HepG2 (cell line): ENCODE measurements around the gene DLG2. TPM values are rescaled to one million over a fixed set of nuclear protein-coding genes. Genes with fewer than 3 reads are reported as not detected.

ENCODE experiments used
- ATF5 ChIP-seq: sonication (generic); formaldehyde crosslinking; IDR thresholded peaks from 2 replicates; pipeline ENCODE4 v1.4.0; 2020; ENCODE audit warnings: mild to moderate bottlenecking, low read depth, missing genetic modification reagents
- CBX5 ChIP-seq: sonication (generic); formaldehyde crosslinking; IDR thresholded peaks from 2 replicates; pipeline ENCODE4 v1.4.0; 2020; ENCODE audit warnings: missing genetic modification reagents, borderline replicate concordance
- GATAD2A ChIP-seq: IDR thresholded peaks from 2 replicates; pipeline ENCODE4 v1.6.1; 2016
- JUNB ChIP-seq: sonication (generic); formaldehyde crosslinking; IDR thresholded peaks from 2 replicates; pipeline ENCODE4 v1.8.0; 2022; ENCODE audit warnings: missing genetic modification reagents, mild to moderate bottlenecking, borderline replicate concordance
- KDM5B ChIP-seq: sonication (generic); formaldehyde crosslinking; IDR thresholded peaks from 2 replicates; pipeline ENCODE4 v1.4.0; 2020; ENCODE audit warnings: missing genetic modification reagents, mild to moderate bottlenecking, borderline replicate concordance
- NCOR1 ChIP-seq: fragments of 200-600 bp; sonication (generic); IDR thresholded peaks from 2 replicates; pipeline ENCODE4 v1.7.0; 2017; ENCODE audit warnings: antibody characterized with exemption, low read length, borderline replicate concordance
- NONO ChIP-seq, 2 experiments: fragments of 450-650 bp in 1 of 2; sonication (generic) in 1 of 2; formaldehyde crosslinking in 1 of 2; IDR thresholded peaks in 1 of 2; conservative IDR thresholded peaks in 1 of 2; 2 replicates each; pipeline versions ENCODE4 v1.6.1 to v1.8.0; 2017 to 2022; ENCODE audit warnings: mild to moderate bottlenecking in 1 of 2, missing genetic modification reagents in 1 of 2, moderate library complexity in 1 of 2
- PHF20 ChIP-seq: sonication (generic); formaldehyde crosslinking; IDR thresholded peaks from 2 replicates; pipeline ENCODE4 v1.5.0; 2020; ENCODE audit warnings: mild to moderate bottlenecking, missing genetic modification reagents
- PPARG ChIP-seq: conservative IDR thresholded peaks from 2 replicates; pipeline ENCODE4 v1.6.1; 2016; ENCODE audit warnings: missing biosample characterization, missing genetic modification reagents
- TAF1 ChIP-seq: sonication (generic); formaldehyde crosslinking; IDR thresholded peaks from 2 replicates; pipeline ENCODE4 v1.4.0; 2020; ENCODE audit warnings: missing genetic modification reagents
- TARDBP ChIP-seq: sonication (generic); formaldehyde crosslinking; IDR thresholded peaks from 2 replicates; pipeline ENCODE4 v1.8.0; 2022; ENCODE audit warnings: mild to moderate bottlenecking, missing genetic modification reagents
- TBP ChIP-seq: sonication (generic); formaldehyde crosslinking; IDR thresholded peaks from 2 replicates; pipeline ENCODE4 v1.5.0; 2020; ENCODE audit warnings: missing genetic modification reagents
- ZBTB25 ChIP-seq: IDR thresholded peaks from 2 replicates; pipeline ENCODE4 v1.6.1; 2018; ENCODE audit warnings: missing genetic modification reagents
- ZNF276 ChIP-seq: sonication (generic); formaldehyde crosslinking; IDR thresholded peaks from 2 replicates; pipeline ENCODE4 v1.4.0; 2020; ENCODE audit warnings: mild to moderate bottlenecking, low read depth, missing genetic modification reagents
- ZNF282 ChIP-seq: fragments of 450-650 bp; IDR thresholded peaks from 2 replicates; pipeline ENCODE4 v1.6.1; 2018; ENCODE audit not compliant: partially characterized antibody
- ZNF292 ChIP-seq: sonication (generic); formaldehyde crosslinking; IDR thresholded peaks from 2 replicates; pipeline ENCODE4 v1.8.1; 2022; ENCODE audit warnings: mild to moderate bottlenecking, low read depth, missing genetic modification reagents, borderline replicate concordance
- ZNF296 ChIP-seq: sonication (generic); formaldehyde crosslinking; conservative IDR thresholded peaks from 2 replicates; pipeline ENCODE4 v1.5.0; 2020; ENCODE audit warnings: mild to moderate bottlenecking, missing genetic modification reagents
- ZNF331 ChIP-seq: sonication (generic); formaldehyde crosslinking; IDR thresholded peaks from 2 replicates; pipeline ENCODE4 v1.4.0; 2020; ENCODE audit warnings: missing genetic modification reagents
- ZNF44 ChIP-seq: sonication (generic); formaldehyde crosslinking; IDR thresholded peaks from 2 replicates; pipeline ENCODE4 v1.5.1; 2020; ENCODE audit warnings: mild to moderate bottlenecking, missing genetic modification reagents
- ZNF598 ChIP-seq: sonication (generic); formaldehyde crosslinking; IDR thresholded peaks from 2 replicates; pipeline ENCODE4 v1.5.1; 2020; ENCODE audit warnings: mild to moderate bottlenecking, missing genetic modification reagents, borderline replicate concordance
- ZNF652 ChIP-seq: IDR thresholded peaks from 2 replicates; pipeline ENCODE4 v1.6.1; 2016; ENCODE audit warnings: low read depth, borderline replicate concordance
- ZNF709 ChIP-seq: sonication (generic); formaldehyde crosslinking; IDR thresholded peaks from 2 replicates; pipeline ENCODE4 v1.5.0; 2020; ENCODE audit warnings: mild to moderate bottlenecking, missing genetic modification reagents
- ZNF768 ChIP-seq: sonication (generic); formaldehyde crosslinking; IDR thresholded peaks from 2 replicates; pipeline ENCODE4 v1.4.0; 2020; ENCODE audit warnings: missing genetic modification reagents
- polyA plus RNA-seq, 8 experiments: library from polyadenylated mRNA; depleted of rRNA in 3 of 8; stranded (reverse) in 7 of 8; unstranded in 1 of 8; fragments of >200 nt; fragmentation: Illumina TruSeq in 4 of 8; extraction: Trizol in 4 of 8; gene quantifications; 2 replicates each; pipeline versions ENCODE4 v1.2.1 to v1.2.3, GENCODE V29; 2011 to 2016; ENCODE audit warnings: low read depth in 4 of 8, missing spikeins in 1 of 8, mixed read lengths in 1 of 8; ENCODE audit not compliant: insufficient read depth in 1 of 8
- total RNA-seq, 5 experiments: library from RNA; depleted of rRNA; stranded (reverse); fragments of >200 nt; fragmentation: Illumina TruSeq; extraction: Trizol; gene quantifications; 2 replicates each; pipeline ENCODE4 v1.2.3, GENCODE V29; 2016; ENCODE audit warnings: low read depth in 1 of 5
- TF ChIP-seq, protein P1 (sequence below): sonication (generic); formaldehyde crosslinking; IDR thresholded peaks from 2 replicates; pipeline ENCODE4 v1.8.0; 2022; ENCODE audit warnings: missing genetic modification reagents, low read depth, mild to moderate bottlenecking, borderline replicate concordance
- TF ChIP-seq, protein P2 (sequence below): sonication (generic); formaldehyde crosslinking; IDR thresholded peaks from 2 replicates; pipeline ENCODE4 v1.9.0; 2021; ENCODE audit warnings: missing genetic modification reagents, borderline replicate concordance
- TF ChIP-seq, protein P3 (sequence below): sonication (generic); formaldehyde crosslinking; IDR thresholded peaks from 2 replicates; pipeline ENCODE4 v1.4.0; 2020; ENCODE audit warnings: mild to moderate bottlenecking, missing genetic modification reagents
- TF ChIP-seq, protein P4 (sequence below): sonication (generic); formaldehyde crosslinking; IDR thresholded peaks from 2 replicates; pipeline ENCODE4 v1.8.1; 2023; ENCODE audit warnings: mild to moderate bottlenecking, missing genetic modification reagents, borderline replicate concordance

Gene DLG2
- total and polyA plus RNA-seq, 2 of the 13 experiments (the other 11 are each of a cell fraction or from before 2014, with no cell fraction given): 0.46 to 1.0 TPM

GRCh38 chr11:83508804-83509203 is 2118.3 kb downstream of the DLG2 start (continued):
- TF ChIP-seq, protein P1, sequence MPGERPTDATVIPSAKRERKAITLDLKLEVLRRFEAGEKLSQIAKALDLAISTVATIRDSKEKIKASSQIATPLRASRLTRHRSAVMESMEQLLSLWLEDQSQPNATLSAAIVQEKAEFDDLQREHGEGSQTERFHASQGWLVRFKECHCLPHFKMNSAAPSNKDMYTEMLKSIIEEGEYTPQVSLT (CRISPR knock-in tag): no peak
- TF ChIP-seq PHF20 (CRISPR knock-in tag) (0 out of 2 replicates have a peak, but pooled peaks have one; percentile 9), JUNB (CRISPR knock-in tag) (no peak), ZNF598 (no peak), ZNF331 (CRISPR knock-in tag) (0 out of 2 replicates have a peak, but pooled peaks have one; percentile 19), ZNF44 (CRISPR knock-in tag) (no peak), ZNF296 (no peak), TARDBP (CRISPR knock-in tag) (0 out of 2 replicates have a peak, but pooled peaks have one; percentile 31), KDM5B (CRISPR knock-in tag) (no peak), NCOR1 (no peak), ZNF652 (peak; percentile 62; the same call in 1 of the 2 replicates), CBX5 (CRISPR knock-in tag) (no peak), TAF1 (CRISPR knock-in tag) (no peak), NONO (IDR thresholded peaks at IDR 0.05) (no peak), NONO (CRISPR knock-in tag; conservative IDR thresholded peaks at IDR 0.05) (no peak), ZNF292 (CRISPR knock-in tag) (no peak), ZNF768 (no peak), ATF5 (CRISPR knock-in tag) (no peak), ZBTB25 (CRISPR knock-in tag) (no peak), PPARG (no peak), ZNF276 (no peak), ZNF709 (CRISPR knock-in tag) (no peak), GATAD2A (CRISPR knock-in tag) (no peak), TBP (CRISPR knock-in tag) (no peak), ZNF282 (no peak)
- TF ChIP-seq, protein P2, sequence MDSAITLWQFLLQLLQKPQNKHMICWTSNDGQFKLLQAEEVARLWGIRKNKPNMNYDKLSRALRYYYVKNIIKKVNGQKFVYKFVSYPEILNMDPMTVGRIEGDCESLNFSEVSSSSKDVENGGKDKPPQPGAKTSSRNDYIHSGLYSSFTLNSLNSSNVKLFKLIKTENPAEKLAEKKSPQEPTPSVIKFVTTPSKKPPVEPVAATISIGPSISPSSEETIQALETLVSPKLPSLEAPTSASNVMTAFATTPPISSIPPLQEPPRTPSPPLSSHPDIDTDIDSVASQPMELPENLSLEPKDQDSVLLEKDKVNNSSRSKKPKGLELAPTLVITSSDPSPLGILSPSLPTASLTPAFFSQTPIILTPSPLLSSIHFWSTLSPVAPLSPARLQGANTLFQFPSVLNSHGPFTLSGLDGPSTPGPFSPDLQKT (CRISPR knock-in tag): no peak
- TF ChIP-seq, protein P3, sequence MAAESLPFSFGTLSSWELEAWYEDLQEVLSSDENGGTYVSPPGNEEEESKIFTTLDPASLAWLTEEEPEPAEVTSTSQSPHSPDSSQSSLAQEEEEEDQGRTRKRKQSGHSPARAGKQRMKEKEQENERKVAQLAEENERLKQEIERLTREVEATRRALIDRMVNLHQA (CRISPR knock-in tag): no peak
- TF ChIP-seq, protein P4, sequence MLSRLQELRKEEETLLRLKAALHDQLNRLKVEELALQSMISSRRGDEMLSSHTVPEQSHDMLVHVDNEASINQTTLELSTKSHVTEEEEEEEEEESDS (CRISPR knock-in tag): no peak
